ENCODE measurements around the gene SHMT2. TPM values are rescaled to one million over a fixed set of nuclear protein-coding genes. Genes with fewer than 3 reads are reported as not detected.

Gene SHMT2
- polyA plus RNA-seq, 4 donors = 22.8 to 150 (median 51.5) TPM

GRCh38 chr12:57200497-57200896 lies 29.0 kb upstream of the SHMT2 start:
- no peaks in the 10 kb centered on the region for H3K27me3 ChIP-seq (ENCODE audit: control insufficient read depth in 3 of 3, insufficient read depth in 3 of 3, low read length in 3 of 3)
- no peak overlapping the region for H3K27ac ChIP-seq (ENCODE audit: low read depth in 1 of 3, low read length in 2 of 3)
- H3K9me3 ChIP-seq (ENCODE audit: control insufficient read depth in 2 of 2, insufficient read depth in 1 of 2, low read depth in 1 of 2, low read length in 1 of 2) = no peaks in the 10 kb centered on the region
- 91 to 97% (median 93%) methylated on average over 13 to 15 of the region's 15 CpGs for WGBS, 3 donors
- FAIRE-seq (no peak), DNase-seq (no peak)
- no peak overlapping the region for H3K4me3 ChIP-seq (ENCODE audit: low read depth in 1 of 3, low read length in 3 of 3)
- no peaks in the 10 kb centered on the region for H3K4me1 ChIP-seq (ENCODE audit: control insufficient read depth in 3 of 3, insufficient read depth in 2 of 3, low read depth in 1 of 3, low read length in 2 of 3)
- peaks cover 0 to 100% (median 38%) of the 10 kb centered on the region in 3 donors for H3K36me3 ChIP-seq (ENCODE audit: control insufficient read depth in 3 of 3, insufficient read depth in 2 of 3, low read depth in 1 of 3, low read length in 3 of 3)

DNA sequence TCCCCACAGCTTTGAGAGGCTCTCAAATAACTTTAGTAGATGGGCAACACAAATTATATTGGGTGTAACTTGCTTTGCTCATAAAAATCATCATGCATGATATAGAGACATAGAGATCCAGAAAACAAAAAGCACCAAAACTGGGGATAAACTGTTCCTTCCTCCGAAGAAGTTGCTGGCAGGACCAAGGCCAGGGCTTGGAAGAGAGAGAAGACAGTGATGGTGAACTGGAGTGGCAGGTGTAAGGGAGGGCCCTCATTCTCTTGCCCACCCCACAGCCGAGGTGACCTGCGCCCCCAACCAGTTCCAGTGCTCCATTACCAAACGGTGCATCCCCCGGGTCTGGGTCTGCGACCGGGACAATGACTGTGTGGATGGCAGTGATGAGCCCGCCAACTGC lies 28.3 kb upstream of the SHMT2 start:
- FAIRE-seq (no peak), DNase-seq (no peak)
- H3K4me1 ChIP-seq (ENCODE audit: control insufficient read depth in 3 of 3, insufficient read depth in 2 of 3, low read depth in 1 of 3, low read length in 2 of 3) = no peaks in the 10 kb centered on the region
- no peak overlapping the region for H3K27ac ChIP-seq (ENCODE audit: low read depth in 1 of 3, low read length in 2 of 3)
- H3K27me3 ChIP-seq (ENCODE audit: control insufficient read depth in 3 of 3, insufficient read depth in 3 of 3, low read length in 3 of 3) = no peaks in the 10 kb centered on the region
- 78 to 86% (median 82%) methylated on average over 8 of the region's 8 CpGs for WGBS, 3 donors
- H3K4me3 ChIP-seq (ENCODE audit: low read depth in 1 of 3, low read length in 3 of 3) = no peak overlapping the region
- H3K36me3 ChIP-seq (ENCODE audit: control insufficient read depth in 3 of 3, insufficient read depth in 2 of 3, low read depth in 1 of 3, low read length in 3 of 3) = peaks cover 0 to 100% (median 32%) of the 10 kb centered on the region in 3 donors
- H3K9me3 ChIP-seq (ENCODE audit: control insufficient read depth in 2 of 2, insufficient read depth in 1 of 2, low read depth in 1 of 2, low read length in 1 of 2) = no peaks in the 10 kb centered on the region

DNA sequence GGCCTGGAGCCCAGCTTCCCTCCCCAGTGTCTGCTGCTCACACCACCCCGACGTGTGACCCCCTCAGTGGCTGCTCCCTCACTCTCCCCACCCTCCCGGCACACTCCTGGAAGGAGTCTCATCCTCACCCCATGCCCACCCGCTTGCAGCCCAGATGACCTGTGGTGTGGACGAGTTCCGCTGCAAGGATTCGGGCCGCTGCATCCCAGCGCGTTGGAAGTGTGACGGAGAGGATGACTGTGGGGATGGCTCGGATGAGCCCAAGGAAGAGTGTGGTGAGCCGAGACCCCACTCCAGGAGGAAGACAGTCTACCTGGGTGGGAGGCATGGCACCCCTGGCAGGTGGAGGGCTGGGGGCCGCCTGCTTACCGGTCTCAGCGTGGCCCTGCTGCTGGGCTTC lies 27.9 kb upstream of the SHMT2 start:
- FAIRE-seq = no peak
- Histone ChIP-seq H3K9me3 (ENCODE audit: control insufficient read depth in 2 of 2, insufficient read depth in 1 of 2, low read depth in 1 of 2, low read length in 1 of 2) (no peaks in the 10 kb centered on the region), H3K27me3 (ENCODE audit: control insufficient read depth in 3 of 3, insufficient read depth in 3 of 3, low read length in 3 of 3) (no peaks in the 10 kb centered on the region), H3K27ac (ENCODE audit: low read depth in 1 of 3, low read length in 2 of 3) (no peak overlapping the region), H3K4me3 (ENCODE audit: low read depth in 1 of 3, low read length in 3 of 3) (no peak overlapping the region), H3K4me1 (ENCODE audit: control insufficient read depth in 3 of 3, insufficient read depth in 2 of 3, low read depth in 1 of 3, low read length in 2 of 3) (no peaks in the 10 kb centered on the region), H3K36me3 (ENCODE audit: control insufficient read depth in 3 of 3, insufficient read depth in 2 of 3, low read depth in 1 of 3, low read length in 3 of 3) (peaks cover 0 to 100% (median 28%) of the 10 kb centered on the region in 3 donors)
- WGBS, 3 donors = 88 to 92% (median 92%) methylated on average over 15 to 16 of the region's 16 CpGs
- DNase-seq = no peak

DNA sequence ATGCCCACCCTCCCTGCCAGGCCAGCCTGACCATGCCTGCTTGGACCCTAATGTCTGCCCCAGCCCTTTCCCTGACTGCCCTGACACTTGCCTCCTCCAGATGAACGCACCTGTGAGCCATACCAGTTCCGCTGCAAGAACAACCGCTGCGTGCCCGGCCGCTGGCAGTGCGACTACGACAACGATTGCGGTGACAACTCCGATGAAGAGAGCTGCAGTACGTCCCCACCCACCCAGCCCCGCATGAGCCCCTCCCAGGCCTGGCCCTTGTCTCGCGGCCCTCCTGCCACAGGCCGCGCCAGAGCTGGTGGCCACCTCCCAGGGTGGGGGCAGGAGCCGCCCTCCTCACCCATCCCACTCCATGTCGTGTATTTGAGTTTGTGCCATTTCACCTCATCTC lies 27.2 kb upstream of the SHMT2 start:
- Histone ChIP-seq H3K4me1 (ENCODE audit: control insufficient read depth in 3 of 3, insufficient read depth in 2 of 3, low read depth in 1 of 3, low read length in 2 of 3) (no peaks in the 10 kb centered on the region), H3K36me3 (ENCODE audit: control insufficient read depth in 3 of 3, insufficient read depth in 2 of 3, low read depth in 1 of 3, low read length in 3 of 3) (peaks cover 0 to 99% (median 25%) of the 10 kb centered on the region in 3 donors), H3K27me3 (ENCODE audit: control insufficient read depth in 3 of 3, insufficient read depth in 3 of 3, low read length in 3 of 3) (no peaks in the 10 kb centered on the region), H3K4me3 (ENCODE audit: low read depth in 1 of 3, low read length in 3 of 3) (no peak overlapping the region), H3K9me3 (ENCODE audit: control insufficient read depth in 2 of 2, insufficient read depth in 1 of 2, low read depth in 1 of 2, low read length in 1 of 2) (no peaks in the 10 kb centered on the region), H3K27ac (ENCODE audit: low read depth in 1 of 3, low read length in 2 of 3) (no peak overlapping the region)
- no peak for FAIRE-seq
- DNase-seq = no peak
- 85 to 92% (median 88%) methylated on average over 15 to 19 of the region's 19 CpGs for WGBS, 3 donors

DNA sequence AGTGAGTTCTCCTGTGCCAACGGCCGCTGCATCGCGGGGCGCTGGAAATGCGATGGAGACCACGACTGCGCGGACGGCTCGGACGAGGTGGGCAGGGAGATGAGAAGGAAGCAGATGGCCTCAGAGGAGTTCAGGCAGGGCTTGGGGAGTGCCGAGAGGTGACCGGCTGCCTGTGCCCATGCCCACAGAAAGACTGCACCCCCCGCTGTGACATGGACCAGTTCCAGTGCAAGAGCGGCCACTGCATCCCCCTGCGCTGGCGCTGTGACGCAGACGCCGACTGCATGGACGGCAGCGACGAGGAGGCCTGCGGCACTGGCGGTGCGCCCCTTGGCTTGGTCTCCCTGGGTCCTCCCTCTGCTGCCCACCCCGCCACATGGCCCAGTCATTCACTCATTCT lies 26.3 kb upstream of the SHMT2 start:
- H3K9me3 ChIP-seq (ENCODE audit: control insufficient read depth in 2 of 2, insufficient read depth in 1 of 2, low read depth in 1 of 2, low read length in 1 of 2) = no peaks in the 10 kb centered on the region
- no peak overlapping the region for H3K4me3 ChIP-seq (ENCODE audit: low read depth in 1 of 3, low read length in 3 of 3)
- 94 to 97% (median 96%) methylated on average over 27 to 28 of the region's 28 CpGs for WGBS, 3 donors
- FAIRE-seq (no peak), DNase-seq (no peak)
- no peaks in the 10 kb centered on the region for H3K27me3 ChIP-seq (ENCODE audit: control insufficient read depth in 3 of 3, insufficient read depth in 3 of 3, low read length in 3 of 3)
- peaks cover 2 to 99% (median 25%) of the 10 kb centered on the region in 3 donors for H3K36me3 ChIP-seq (ENCODE audit: control insufficient read depth in 3 of 3, insufficient read depth in 2 of 3, low read depth in 1 of 3, low read length in 3 of 3)
- H3K4me1 ChIP-seq (ENCODE audit: control insufficient read depth in 3 of 3, insufficient read depth in 2 of 3, low read depth in 1 of 3, low read length in 2 of 3) = no peaks in the 10 kb centered on the region
- no peak overlapping the region for H3K27ac ChIP-seq (ENCODE audit: low read depth in 1 of 3, low read length in 2 of 3)

DNA sequence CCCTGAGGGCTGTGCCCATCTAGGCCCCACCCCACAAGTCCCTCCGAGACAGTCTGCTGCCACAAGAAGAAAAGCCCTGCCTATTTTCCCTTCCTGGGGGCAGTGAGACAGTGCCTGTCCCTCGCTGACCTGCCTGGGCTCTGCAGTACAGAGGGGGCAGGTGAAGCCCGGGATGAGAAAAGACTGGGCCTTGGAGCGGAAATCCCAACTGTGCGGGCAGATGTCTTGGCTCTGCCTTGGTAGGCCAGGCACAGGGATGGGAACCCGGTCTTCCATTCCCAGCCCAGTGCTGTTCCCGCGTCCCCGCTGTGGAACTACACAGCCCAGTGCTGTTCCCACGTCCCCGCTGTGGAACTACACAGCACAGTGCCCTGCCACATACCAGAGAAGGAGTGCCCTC lies 25.7 kb upstream of the SHMT2 start:
- H3K27me3 ChIP-seq (ENCODE audit: control insufficient read depth in 3 of 3, insufficient read depth in 3 of 3, low read length in 3 of 3) = no peaks in the 10 kb centered on the region
- no peak for DNase-seq
- no peak overlapping the region for H3K27ac ChIP-seq (ENCODE audit: low read depth in 1 of 3, low read length in 2 of 3)
- WGBS, 3 donors = 78 to 87% (median 83%) methylated on average over 11 of the region's 11 CpGs
- no peak for FAIRE-seq
- H3K36me3 ChIP-seq (ENCODE audit: control insufficient read depth in 3 of 3, insufficient read depth in 2 of 3, low read depth in 1 of 3, low read length in 3 of 3) = peaks cover 3 to 99% (median 23%) of the 10 kb centered on the region in 3 donors
- no peaks in the 10 kb centered on the region for H3K9me3 ChIP-seq (ENCODE audit: control insufficient read depth in 2 of 2, insufficient read depth in 1 of 2, low read depth in 1 of 2, low read length in 1 of 2)
- no peak overlapping the region for H3K4me3 ChIP-seq (ENCODE audit: low read depth in 1 of 3, low read length in 3 of 3)
- H3K4me1 ChIP-seq (ENCODE audit: control insufficient read depth in 3 of 3, insufficient read depth in 2 of 3, low read depth in 1 of 3, low read length in 2 of 3) = no peaks in the 10 kb centered on the region

DNA sequence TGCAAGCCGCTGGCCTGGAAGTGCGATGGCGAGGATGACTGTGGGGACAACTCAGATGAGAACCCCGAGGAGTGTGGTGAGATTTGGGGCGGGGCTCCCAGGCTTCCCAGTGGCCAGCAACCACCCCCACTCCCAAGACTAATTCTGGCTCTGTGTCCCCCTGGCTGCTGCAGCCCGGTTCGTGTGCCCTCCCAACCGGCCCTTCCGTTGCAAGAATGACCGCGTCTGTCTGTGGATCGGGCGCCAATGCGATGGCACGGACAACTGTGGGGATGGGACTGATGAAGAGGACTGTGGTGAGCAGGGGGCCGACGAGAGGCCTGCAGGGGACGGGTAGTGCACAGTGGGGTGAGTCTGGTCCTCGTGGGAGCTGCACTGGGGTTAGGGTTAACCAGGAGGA lies 25.1 kb upstream of the SHMT2 start:
- no peak for DNase-seq
- no peak overlapping the region for H3K4me3 ChIP-seq (ENCODE audit: low read depth in 1 of 3, low read length in 3 of 3)
- peaks cover 6 to 99% (median 22%) of the 10 kb centered on the region in 3 donors for H3K36me3 ChIP-seq (ENCODE audit: control insufficient read depth in 3 of 3, insufficient read depth in 2 of 3, low read depth in 1 of 3, low read length in 3 of 3)
- H3K9me3 ChIP-seq (ENCODE audit: control insufficient read depth in 2 of 2, insufficient read depth in 1 of 2, low read depth in 1 of 2, low read length in 1 of 2) = no peaks in the 10 kb centered on the region
- no peaks in the 10 kb centered on the region for H3K4me1 ChIP-seq (ENCODE audit: control insufficient read depth in 3 of 3, insufficient read depth in 2 of 3, low read depth in 1 of 3, low read length in 2 of 3)
- no peak overlapping the region for H3K27ac ChIP-seq (ENCODE audit: low read depth in 1 of 3, low read length in 2 of 3)
- H3K27me3 ChIP-seq (ENCODE audit: control insufficient read depth in 3 of 3, insufficient read depth in 3 of 3, low read length in 3 of 3) = no peaks in the 10 kb centered on the region
- WGBS, 3 donors = 83 to 92% (median 88%) methylated on average over 19 of the region's 19 CpGs
- FAIRE-seq = no peak

GRCh38 chr12:57205186-57205585 lies 24.3 kb upstream of the SHMT2 start:
- no peak for DNase-seq
- Histone ChIP-seq H3K4me3 (ENCODE audit: low read depth in 1 of 3, low read length in 3 of 3) (no peak overlapping the region), H3K9me3 (ENCODE audit: control insufficient read depth in 2 of 2, insufficient read depth in 1 of 2, low read depth in 1 of 2, low read length in 1 of 2) (no peaks in the 10 kb centered on the region), H3K4me1 (ENCODE audit: control insufficient read depth in 3 of 3, insufficient read depth in 2 of 3, low read depth in 1 of 3, low read length in 2 of 3) (no peaks in the 10 kb centered on the region), H3K27me3 (ENCODE audit: control insufficient read depth in 3 of 3, insufficient read depth in 3 of 3, low read length in 3 of 3) (no peaks in the 10 kb centered on the region), H3K27ac (ENCODE audit: low read depth in 1 of 3, low read length in 2 of 3) (no peak overlapping the region), H3K36me3 (ENCODE audit: control insufficient read depth in 3 of 3, insufficient read depth in 2 of 3, low read depth in 1 of 3, low read length in 3 of 3) (peaks cover 6 to 99% (median 21%) of the 10 kb centered on the region in 3 donors)
- 93 to 95% (median 94%) methylated on average over 25 to 26 of the region's 26 CpGs for WGBS, 3 donors
- FAIRE-seq = no peak

- Histone ChIP-seq H3K9me3 (ENCODE audit: control insufficient read depth in 2 of 2, insufficient read depth in 1 of 2, low read depth in 1 of 2, low read length in 1 of 2) (no peaks in the 10 kb centered on the region), H3K36me3 (ENCODE audit: control insufficient read depth in 3 of 3, insufficient read depth in 2 of 3, low read depth in 1 of 3, low read length in 3 of 3) (peaks cover 6 to 99% (median 24%) of the 10 kb centered on the region in 3 donors), H3K4me1 (ENCODE audit: control insufficient read depth in 3 of 3, insufficient read depth in 2 of 3, low read depth in 1 of 3, low read length in 2 of 3) (no peaks in the 10 kb centered on the region), H3K4me3 (ENCODE audit: low read depth in 1 of 3, low read length in 3 of 3) (no peak overlapping the region), H3K27me3 (ENCODE audit: control insufficient read depth in 3 of 3, insufficient read depth in 3 of 3, low read length in 3 of 3) (no peaks in the 10 kb centered on the region), H3K27ac (ENCODE audit: low read depth in 1 of 3, low read length in 2 of 3) (no peak overlapping the region)
- WGBS, 3 donors = 80 to 89% (median 84%) methylated on average over 7 of the region's 7 CpGs
- no peak for FAIRE-seq
- no peak for DNase-seq
These were observed 23.6 kb upstream of the SHMT2 start for GRCh38 chr12:57205931-57206330.

Data from small intestine (tissue), 7 donors.